ENCODE results near the gene OR1D5.

OR1D5 gene

DNA sequence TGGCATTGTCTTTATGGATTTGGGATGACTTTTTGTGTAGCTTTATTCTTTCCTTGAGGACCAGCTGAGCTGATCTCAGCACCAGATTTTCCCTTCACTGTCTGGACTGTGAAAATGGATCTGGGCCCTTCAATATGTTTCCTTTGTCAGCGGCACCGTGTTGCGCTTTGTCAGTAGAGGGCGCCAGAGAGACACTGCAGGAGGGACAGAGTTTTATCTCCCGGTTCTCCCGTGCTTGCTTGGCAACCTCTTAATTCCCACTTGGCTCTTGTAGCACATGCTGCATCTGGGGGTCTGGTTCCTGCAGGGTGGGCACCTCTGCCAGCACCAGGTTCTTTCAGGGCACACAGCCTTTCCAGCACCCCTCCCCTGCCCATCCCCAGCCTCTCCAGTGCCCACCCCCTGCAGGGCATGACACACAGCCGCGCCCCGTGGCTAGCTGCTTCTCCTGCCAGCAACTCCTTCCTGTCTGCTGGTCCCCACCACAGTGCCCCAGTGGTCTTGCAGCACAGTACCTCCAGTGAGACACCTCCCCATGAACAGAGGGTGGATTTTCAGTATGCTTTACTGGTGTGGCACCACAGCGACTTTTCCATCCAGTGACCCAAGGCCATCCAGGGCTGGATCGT is 19.6 kb downstream of the OR1D5 start:
- H2AFZ ChIP-seq (ENCODE audit: low read length): no peak overlapping the region
- no peaks in the 10 kb centered on the region for H3K4me1 ChIP-seq (ENCODE audit: insufficient read depth, low read length, severe bottlenecking)
- no peak overlapping the region for H3K27ac ChIP-seq (ENCODE audit: low read depth, low read length, poor library complexity, severe bottlenecking)
- no peak overlapping the region for H3K4me2 ChIP-seq (ENCODE audit: low read length)
- TF ChIP-seq EZH2 (IDR thresholded peaks at IDR 0.05; ENCODE audit: borderline replicate concordance, low read length): no peak
- TF ChIP-seq, protein P1, sequence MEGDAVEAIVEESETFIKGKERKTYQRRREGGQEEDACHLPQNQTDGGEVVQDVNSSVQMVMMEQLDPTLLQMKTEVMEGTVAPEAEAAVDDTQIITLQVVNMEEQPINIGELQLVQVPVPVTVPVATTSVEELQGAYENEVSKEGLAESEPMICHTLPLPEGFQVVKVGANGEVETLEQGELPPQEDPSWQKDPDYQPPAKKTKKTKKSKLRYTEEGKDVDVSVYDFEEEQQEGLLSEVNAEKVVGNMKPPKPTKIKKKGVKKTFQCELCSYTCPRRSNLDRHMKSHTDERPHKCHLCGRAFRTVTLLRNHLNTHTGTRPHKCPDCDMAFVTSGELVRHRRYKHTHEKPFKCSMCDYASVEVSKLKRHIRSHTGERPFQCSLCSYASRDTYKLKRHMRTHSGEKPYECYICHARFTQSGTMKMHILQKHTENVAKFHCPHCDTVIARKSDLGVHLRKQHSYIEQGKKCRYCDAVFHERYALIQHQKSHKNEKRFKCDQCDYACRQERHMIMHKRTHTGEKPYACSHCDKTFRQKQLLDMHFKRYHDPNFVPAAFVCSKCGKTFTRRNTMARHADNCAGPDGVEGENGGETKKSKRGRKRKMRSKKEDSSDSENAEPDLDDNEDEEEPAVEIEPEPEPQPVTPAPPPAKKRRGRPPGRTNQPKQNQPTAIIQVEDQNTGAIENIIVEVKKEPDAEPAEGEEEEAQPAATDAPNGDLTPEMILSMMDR (IDR thresholded peaks at IDR 0.05; ENCODE audit: low read length): peak; percentile 30; the same call in 1 of the 2 replicates
- peaks cover 8% of the 10 kb centered on the region; the same call in 1 of the 2 replicates for H3K9me3 ChIP-seq (ENCODE audit: low read length)
- no peaks in the 10 kb centered on the region for H3K9me2 ChIP-seq (ENCODE audit: low read depth, low read length)
- H3F3A ChIP-seq (ENCODE audit: insufficient read depth, low read length): no peaks in the 10 kb centered on the region
- no peaks in the 10 kb centered on the region for H3K79me2 ChIP-seq (ENCODE audit: insufficient read depth, low read length)
- no peaks in the 10 kb centered on the region; the same call in 1 of the 2 replicates for H3K27me3 ChIP-seq (ENCODE audit: insufficient read depth, low read length)
- H3K36me3 ChIP-seq (ENCODE audit: insufficient read depth, low read length): no peaks in the 10 kb centered on the region
- H3K4me3 ChIP-seq (ENCODE audit: low read depth, low read length, poor library complexity, severe bottlenecking): no peak overlapping the region
- H4K20me1 ChIP-seq (ENCODE audit: insufficient read depth, low read length): no peaks in the 10 kb centered on the region
- no peak overlapping the region for H3K9ac ChIP-seq (ENCODE audit: low read length)

DNA sequence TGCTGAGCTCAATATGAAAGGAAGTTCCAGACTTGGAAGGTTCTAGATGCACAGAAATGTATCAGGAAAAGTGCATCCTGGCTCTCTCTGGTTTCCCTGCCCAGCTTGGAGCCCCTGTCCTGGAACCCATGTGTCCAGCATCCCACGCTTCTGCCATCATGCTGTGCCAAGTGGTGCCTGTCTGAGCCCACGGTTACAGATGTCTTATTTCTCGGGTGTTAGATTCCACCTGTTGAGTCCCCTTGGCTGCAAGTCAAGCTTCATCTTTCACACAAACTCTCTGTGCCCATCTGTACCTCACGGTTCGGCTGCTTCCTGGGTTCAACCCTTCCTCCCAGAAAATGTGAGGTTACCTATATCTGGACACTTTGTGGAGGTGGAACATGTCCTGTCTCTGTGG is 22.5 kb downstream of the OR1D5 start:
- Histone ChIP-seq H3K27me3 (ENCODE audit: insufficient read depth, low read length) (no peaks in the 10 kb centered on the region), H3K4me2 (ENCODE audit: low read length) (no peak overlapping the region), H4K20me1 (ENCODE audit: insufficient read depth, low read length) (no peaks in the 10 kb centered on the region), H3K4me3 (ENCODE audit: low read depth, low read length, poor library complexity, severe bottlenecking) (no peak overlapping the region), H3K4me1 (ENCODE audit: insufficient read depth, low read length, severe bottlenecking) (no peaks in the 10 kb centered on the region), H2AFZ (ENCODE audit: low read length) (no peak overlapping the region), H3K9me3 (ENCODE audit: low read length) (peaks cover 8% of the 10 kb centered on the region; the same call in 1 of the 2 replicates), H3K9me2 (ENCODE audit: low read depth, low read length) (no peaks in the 10 kb centered on the region), H3K9ac (ENCODE audit: low read length) (no peak overlapping the region), H3K79me2 (ENCODE audit: insufficient read depth, low read length) (no peaks in the 10 kb centered on the region), H3F3A (ENCODE audit: insufficient read depth, low read length) (no peaks in the 10 kb centered on the region), H3K36me3 (ENCODE audit: insufficient read depth, low read length) (no peaks in the 10 kb centered on the region), H3K27ac (ENCODE audit: low read depth, low read length, poor library complexity, severe bottlenecking) (no peak overlapping the region)
- TF ChIP-seq, protein P1 (IDR thresholded peaks at IDR 0.05; ENCODE audit: low read length): no peak
- TF ChIP-seq EZH2 (IDR thresholded peaks at IDR 0.05; ENCODE audit: borderline replicate concordance, low read length): no peak

DNA sequence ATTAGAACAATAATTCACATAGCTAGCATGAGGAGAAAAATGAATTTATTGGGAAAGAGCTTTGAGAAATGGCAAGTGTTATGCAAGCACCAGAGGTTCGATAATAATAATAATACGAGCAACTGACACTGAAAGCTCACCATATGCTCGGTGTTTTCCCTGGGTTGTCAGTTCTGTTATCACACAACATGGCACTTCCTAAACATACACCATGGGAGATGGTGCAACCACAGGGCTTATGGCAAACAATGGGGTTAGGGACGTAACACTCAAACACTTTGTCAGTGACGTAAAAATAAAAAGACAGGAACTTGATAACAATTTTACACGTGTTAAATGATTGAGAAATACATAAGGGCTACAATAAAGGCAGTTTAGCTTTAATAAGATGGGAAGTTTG is 23.7 kb downstream of the OR1D5 start:
- H3K79me2 ChIP-seq (ENCODE audit: insufficient read depth, low read length): no peaks in the 10 kb centered on the region
- H3K4me3 ChIP-seq (ENCODE audit: low read depth, low read length, poor library complexity, severe bottlenecking): no peak overlapping the region
- H3K36me3 ChIP-seq (ENCODE audit: insufficient read depth, low read length): no peaks in the 10 kb centered on the region
- H4K20me1 ChIP-seq (ENCODE audit: insufficient read depth, low read length): no peaks in the 10 kb centered on the region
- no peak overlapping the region for H2AFZ ChIP-seq (ENCODE audit: low read length)
- TF ChIP-seq, protein P1 (IDR thresholded peaks at IDR 0.05; ENCODE audit: low read length): no peak
- TF ChIP-seq EZH2 (IDR thresholded peaks at IDR 0.05; ENCODE audit: borderline replicate concordance, low read length): no peak
- H3K9me2 ChIP-seq (ENCODE audit: low read depth, low read length): no peaks in the 10 kb centered on the region
- no peak overlapping the region for H3K27ac ChIP-seq (ENCODE audit: low read depth, low read length, poor library complexity, severe bottlenecking)
- H3F3A ChIP-seq (ENCODE audit: insufficient read depth, low read length): no peaks in the 10 kb centered on the region
- no peak overlapping the region for H3K4me2 ChIP-seq (ENCODE audit: low read length)
- no peaks in the 10 kb centered on the region for H3K4me1 ChIP-seq (ENCODE audit: insufficient read depth, low read length, severe bottlenecking)
- H3K27me3 ChIP-seq (ENCODE audit: insufficient read depth, low read length): no peaks in the 10 kb centered on the region
- H3K9ac ChIP-seq (ENCODE audit: low read length): no peak overlapping the region
- peaks cover 8% of the 10 kb centered on the region; the same call in 1 of the 2 replicates for H3K9me3 ChIP-seq (ENCODE audit: low read length)

Measured in OCI-LY1 (cell line).